ENCODE data around the gene PLEKHG4B.
"Not testable (repeated sequence)": the region's sequence is repeated elsewhere in the genome, so short reads cannot be mapped to it uniquely, and the experiment has no call there.

PLEKHG4B gene

GRCh38 chr5:91556-92263 lies at the start of gene PLEKHG4B:
Gene PLEKHG4B, plus strand, starts transcription at chr5:92168. Its CDS starts 64 bp downstream, at chr5:92232.
- no peak for DNase-seq (ENCODE audit: low read depth in 2 of 2, low spot score in 1 of 2)

DNA sequence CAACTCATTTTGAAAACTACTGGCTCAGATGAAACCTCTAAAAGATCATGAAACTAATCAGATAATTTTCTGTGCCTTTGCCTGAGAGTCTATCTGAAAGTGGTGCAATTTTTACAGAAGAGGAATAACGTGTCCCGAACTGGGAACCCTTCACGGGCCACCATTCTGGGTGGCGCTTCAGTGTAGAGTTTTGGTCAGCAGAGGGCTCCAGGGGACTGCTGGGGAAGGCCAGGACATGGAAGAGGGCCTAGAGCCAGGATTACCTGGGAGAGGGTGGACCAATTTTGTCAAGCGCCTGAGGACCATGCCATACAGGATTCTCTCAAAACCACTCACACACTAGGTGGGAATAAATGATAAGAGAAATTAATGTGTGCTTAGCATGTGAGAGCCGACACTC lies 49.7 kb upstream of the PLEKHG4B start:
- no peak for DNase-seq (ENCODE audit: low read depth in 2 of 2, low spot score in 1 of 2)

DNA sequence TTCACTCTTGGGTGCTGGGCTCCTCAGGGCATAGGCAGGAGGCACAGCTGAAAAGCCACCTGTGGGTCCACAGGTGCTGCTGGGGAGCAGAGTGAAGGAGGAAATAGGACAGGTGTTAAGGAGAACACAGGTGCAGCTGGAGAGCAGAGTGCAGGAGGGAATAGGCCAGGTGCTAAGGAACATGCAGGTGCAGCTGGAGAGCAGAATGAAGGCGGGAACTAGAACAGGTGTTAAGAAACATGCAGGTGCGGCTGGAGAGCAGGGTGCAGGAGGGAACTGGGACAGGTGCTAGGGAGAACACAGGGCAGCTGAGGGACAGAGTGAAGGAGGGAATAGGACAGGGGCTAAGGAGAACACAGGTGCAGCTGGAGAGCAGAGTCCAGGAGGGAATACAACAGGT lies 43.8 kb upstream of the PLEKHG4B start:
- no peak for DNase-seq (ENCODE audit: low read depth in 2 of 2, low spot score in 1 of 2)

- not testable (repeated sequence) for DNase-seq (ENCODE audit: low read depth in 2 of 2, low spot score in 1 of 2)
Observed at GRCh38 chr5:49530-49929, 42.4 kb upstream of the PLEKHG4B start.

DNA sequence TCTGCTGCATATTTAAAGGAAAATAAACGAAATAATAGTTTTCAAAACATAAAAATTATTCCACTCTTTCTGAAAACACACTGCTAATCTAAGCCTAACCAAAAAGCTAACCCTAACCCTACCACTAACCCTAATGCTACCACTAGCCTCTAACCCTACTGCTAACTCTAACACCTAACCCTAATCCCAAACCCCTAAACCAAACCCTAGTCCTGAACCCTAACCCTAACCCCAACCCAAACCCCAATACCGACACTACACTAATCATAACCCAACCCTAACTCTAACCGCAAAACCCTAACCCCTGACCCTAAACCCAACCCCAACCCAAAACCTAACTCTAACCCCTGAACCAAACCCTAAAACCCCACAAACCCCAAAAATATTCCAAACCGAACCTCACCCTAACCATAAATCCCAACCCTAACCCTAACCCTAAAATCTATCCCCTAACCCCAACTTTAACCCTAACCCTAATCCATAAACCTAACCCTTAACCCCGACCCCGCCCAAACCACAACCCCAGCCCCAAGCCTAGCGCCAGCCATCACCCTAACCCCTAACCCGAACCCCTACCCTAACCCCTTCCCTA lies 41.9 kb upstream of the PLEKHG4B start:
- no peak for DNase-seq (ENCODE audit: low read depth in 2 of 2, low spot score in 1 of 2)

DNA sequence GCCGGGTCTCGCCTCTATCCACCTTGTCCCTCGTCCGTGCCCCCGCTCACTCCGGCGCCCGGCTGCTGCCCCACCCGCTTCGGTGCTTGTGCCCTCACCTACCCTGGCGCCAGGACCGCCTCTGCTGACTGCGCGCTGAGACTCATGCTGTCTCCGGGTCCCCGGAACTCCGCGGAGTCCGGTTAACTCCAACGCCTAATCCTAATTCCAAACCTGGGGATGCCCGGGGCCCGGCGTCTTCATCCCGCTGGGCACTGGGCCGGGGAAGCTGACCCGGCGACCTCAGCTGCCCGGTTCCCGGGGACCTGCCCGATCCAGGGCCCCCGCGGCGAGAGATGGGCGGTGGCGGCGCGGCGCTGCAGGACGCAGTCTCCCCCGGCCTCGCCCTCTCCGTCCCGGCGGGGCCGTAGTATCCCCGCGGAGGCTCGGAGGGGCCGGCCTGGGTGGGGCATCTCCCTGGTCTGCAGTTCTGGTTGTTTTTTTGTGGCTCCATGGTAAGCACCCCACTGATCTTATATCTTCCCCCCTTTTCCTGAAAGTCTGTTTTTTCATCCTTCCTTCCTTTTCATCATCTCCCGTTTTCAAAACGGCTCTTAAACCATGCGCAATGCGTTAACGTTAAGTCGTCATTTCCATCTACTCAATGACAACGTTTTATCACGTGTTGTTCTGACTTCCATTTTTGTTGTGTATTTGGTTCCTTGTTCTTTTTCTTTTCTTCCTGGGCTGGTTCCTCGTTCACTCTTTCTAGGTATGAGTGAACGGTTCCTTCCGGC lies 41.1 kb upstream of the PLEKHG4B start:
- DNase-seq (ENCODE audit: low read depth in 2 of 2, low spot score in 1 of 2) = no peak

GRCh38 chr5:51500-51823 lies 40.5 kb upstream of the PLEKHG4B start:
- no peak for DNase-seq (ENCODE audit: low read depth in 2 of 2, low spot score in 1 of 2)

DNA sequence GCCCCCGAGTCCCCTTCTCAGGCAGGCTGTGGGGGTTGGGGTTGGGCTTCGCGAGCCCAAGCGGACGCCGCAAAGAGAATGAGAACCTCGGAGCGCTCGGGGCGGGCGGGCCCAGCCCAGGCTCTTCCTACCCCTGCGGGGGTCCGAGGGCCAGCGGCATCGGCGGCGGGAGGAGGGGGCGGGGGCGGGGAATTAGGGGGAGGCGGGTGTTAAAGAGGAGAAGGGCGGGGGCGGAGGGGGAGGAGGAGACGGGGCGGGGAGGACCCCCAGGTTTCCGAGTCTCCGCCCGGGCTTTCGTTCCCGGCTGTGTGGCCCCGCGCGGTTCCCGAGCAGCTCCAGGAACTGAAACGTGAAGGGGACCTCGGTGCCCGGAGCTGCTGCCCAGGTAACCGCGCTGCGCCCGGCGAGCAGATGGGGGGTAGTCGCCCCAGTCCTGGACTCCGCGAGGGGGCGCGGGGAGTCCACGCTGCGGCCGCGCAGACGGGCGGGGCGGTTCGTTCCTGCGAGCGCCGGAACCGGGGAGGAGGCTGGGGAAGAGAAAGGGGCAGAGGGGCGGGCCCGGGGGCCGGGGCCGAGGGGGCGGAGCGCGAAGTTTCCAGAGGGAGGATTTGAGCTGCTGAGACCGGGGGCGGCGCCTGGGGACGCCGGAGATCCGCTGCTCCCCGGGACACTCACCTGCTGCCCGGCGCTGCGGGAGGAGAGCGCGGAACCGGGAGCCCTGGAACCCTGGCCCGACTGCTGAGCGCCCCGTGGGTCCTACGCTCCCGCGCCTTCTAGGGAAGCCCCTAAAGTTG lies 38.4 kb upstream of the PLEKHG4B start:
- DNase-seq (ENCODE audit: low read depth in 2 of 2, low spot score in 1 of 2) = no peak

GRCh38 chr5:54175-54730 lies 37.7 kb upstream of the PLEKHG4B start:
- DNase-seq (ENCODE audit: low read depth in 2 of 2, low spot score in 1 of 2) = no peak

DNA sequence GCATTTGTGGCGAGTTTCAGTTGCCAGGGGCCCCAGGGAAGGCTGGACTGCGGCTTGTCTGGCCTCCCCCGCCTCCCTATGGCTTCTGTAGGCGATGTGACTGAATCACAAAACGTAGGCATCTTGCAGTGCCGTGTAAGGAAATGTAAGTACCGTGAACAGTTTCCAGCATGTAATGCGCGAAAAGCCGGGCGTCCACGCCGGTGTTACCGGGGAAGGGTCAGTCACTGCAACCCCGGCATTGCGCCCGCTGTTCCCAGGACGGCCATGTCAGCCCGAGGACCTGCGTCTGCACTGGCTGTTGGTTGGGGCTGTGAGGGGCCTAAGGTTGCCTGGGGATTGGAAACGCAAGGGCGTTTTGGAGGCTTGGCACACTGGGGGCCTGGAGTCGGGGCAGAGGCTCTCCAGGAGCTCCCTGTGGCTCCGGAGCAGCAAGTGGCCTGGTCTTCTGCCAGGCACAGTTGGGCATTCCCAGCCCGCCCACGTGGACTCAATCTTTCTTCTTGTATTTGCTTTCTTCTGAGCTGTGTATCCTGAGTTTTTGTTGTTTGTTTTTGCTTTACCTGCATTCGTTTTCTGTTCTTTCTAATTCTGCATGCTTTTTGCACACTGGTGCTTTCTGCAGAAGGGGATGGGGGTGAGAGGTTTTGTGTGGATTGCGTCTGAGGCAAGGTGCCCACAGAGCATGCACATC lies 36.9 kb upstream of the PLEKHG4B start:
- no peak for DNase-seq (ENCODE audit: low read depth in 2 of 2, low spot score in 1 of 2)

DNA sequence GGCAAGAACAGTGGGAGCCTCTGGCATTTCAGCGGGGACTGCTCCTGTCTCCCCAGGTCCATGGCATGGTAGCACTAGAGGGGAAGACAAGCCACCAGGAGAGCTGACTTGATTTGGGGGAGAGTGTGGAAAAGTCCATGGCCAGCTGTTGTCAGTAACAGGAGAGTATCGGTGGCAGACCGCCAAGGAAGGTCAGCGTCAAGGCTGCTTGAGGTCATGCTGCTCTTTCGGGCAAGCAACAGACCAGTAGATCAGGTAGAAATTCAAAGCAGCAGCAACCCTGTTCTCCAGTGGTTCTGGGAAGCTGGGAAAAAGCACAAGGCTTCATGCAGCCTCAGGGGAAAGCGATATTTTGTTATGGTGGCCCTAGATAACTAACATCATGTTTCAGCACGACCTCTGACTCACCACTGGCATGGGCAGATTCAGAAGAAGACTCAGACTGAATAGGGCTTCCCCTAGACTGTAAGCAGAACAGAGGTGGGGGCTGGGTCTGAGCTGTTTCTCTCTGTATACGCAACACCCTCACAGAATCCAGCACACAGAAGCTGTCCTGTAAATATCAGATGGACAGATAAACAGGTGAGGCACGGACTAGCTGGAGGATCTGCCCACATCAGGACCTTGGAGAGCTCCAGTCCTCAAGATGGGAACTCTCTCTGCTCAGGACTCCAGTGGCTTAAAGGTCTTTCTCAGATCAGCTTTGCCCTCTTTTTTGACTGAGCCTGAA lies 35.2 kb upstream of the PLEKHG4B start:
- no peak for DNase-seq (ENCODE audit: low read depth in 2 of 2, low spot score in 1 of 2)

DNA sequence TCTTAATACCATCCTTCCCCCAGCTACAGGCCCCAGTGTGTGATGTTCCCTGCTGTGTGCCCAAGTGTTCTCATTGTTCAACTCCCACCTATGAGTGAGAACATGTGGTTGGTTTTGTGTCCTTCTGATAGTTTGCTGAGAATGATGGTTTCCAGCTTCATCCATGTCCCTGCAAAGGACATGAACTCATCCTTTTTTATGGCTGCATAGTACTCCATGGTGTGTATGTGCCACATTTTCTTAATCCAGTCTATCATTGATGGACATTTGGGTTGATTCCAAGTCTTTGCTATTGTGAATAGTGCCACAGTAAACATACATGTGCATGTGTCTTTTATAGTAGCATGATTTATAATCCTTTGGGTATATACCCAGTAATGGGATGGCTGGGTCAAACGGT lies 31.7 kb upstream of the PLEKHG4B start:
- DNase-seq (ENCODE audit: low read depth in 2 of 2, low spot score in 1 of 2) = not testable (repeated sequence)

GRCh38 chr5:70440-70839 lies 21.5 kb upstream of the PLEKHG4B start:
- no peak for DNase-seq (ENCODE audit: low read depth in 2 of 2, low spot score in 1 of 2)

DNA sequence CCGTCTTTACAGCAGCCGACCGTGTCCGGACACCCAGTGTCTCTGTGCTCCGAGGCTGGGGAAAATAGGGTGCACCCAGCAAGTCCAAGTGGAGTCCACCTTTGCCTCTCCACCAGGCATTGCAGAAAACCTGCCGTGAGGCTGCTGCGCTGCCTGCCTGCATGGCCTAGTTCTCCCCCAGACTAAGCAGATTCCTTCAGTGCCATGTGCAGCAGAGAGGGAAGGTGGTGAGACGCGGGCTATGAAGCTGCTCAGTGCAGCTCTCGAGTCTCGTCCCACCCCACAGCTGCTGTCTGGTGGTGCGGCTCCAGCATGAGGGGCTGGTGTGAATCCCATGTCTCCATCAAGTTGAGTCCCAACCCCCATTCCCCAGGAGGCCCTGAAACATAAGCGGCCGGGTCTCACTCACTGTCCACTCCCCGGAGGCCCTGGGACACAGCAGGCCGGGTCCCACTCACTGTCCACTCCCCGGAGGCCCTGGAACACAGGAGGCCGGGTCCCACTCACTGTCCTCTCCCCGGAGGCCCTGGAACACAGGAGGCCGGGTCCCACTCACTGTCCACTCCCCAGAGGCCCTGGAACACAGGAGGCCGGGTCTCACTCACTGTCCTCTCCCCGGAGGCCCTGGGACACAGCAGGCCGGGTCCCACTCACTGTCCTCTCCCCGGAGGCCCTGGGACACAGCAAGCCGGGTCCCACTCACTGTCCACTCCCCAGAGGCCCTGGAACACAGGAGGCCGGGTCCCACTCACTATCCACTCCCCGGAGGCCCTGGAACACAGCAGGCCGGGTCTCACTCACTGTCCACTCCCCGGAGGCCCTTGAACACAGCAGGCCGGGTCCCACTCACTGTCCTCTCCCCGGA lies 19.4 kb upstream of the PLEKHG4B start:
- DNase-seq (ENCODE audit: low read depth in 2 of 2, low spot score in 1 of 2) = not testable (repeated sequence)

DNA sequence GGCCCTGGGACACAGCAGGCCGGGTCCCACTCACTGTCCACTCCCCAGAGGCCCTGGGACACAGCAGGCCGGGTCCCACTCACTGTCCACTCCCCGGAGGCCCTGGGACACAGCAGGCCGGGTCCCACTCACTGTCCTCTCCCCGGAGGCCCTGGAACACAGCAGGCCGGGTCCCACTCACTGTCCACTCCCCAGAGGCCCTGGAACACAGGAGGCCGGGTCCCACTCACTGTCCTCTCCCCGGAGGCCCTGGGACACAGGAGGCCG lies 18.9 kb upstream of the PLEKHG4B start:
- DNase-seq (ENCODE audit: low read depth in 2 of 2, low spot score in 1 of 2) = not testable (repeated sequence)

GRCh38 chr5:73768-74502 lies 18.0 kb upstream of the PLEKHG4B start:
- no peak for DNase-seq (ENCODE audit: low read depth in 2 of 2, low spot score in 1 of 2)

DNA sequence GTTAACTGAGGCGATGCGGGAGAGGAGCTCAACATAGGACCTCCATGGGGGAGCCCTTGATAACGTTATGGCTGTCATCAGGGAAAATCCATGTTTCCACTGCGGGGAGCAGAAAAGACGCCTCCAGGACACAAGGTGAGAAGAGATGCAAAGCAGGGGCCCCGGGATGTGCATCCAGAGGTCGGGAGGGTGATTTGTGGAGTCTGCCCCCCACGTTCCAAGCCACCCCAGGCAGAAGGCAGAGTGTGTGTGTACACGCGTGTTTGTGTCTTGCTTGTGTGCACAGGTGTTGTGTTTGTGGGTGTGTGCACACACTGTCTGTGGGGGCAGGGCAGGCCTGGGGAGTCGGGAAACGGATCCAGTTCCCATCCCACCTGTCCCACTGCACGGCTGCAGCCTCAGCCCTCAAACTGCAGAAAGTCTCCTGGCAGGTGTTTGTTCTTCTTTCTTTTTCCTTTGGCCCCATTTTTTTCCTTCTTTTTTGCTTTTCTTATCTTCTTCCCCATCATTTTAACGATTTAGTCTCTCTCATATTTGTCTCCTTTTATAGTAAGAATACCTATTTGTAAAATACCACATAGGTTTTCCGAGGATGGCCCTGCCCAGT lies 17.4 kb upstream of the PLEKHG4B start:
- DNase-seq (ENCODE audit: low read depth in 2 of 2, low spot score in 1 of 2) = no peak

All from stimulated activated CD8-positive, alpha-beta memory T cell treated with anti-CD3 and anti-CD28 coated beads, Interleukin-4, amount 100 ng/mL, for 1 hour (primary cell).